HG03571 (cell line): ENCODE results near the gene KRT16.
"Not testable (repeated sequence)": the region's sequence is repeated elsewhere in the genome, so short reads cannot be mapped to it uniquely, and the experiment has no call there.

Source experiments
- ATAC-seq: cut with Tn5 transposase; IDR thresholded peaks from one replicate; pipeline ENCODE4 v1.9.1; 2021; ENCODE audit not compliant: unreplicated experiment

The KRT16 gene

GRCh38 chr17:41628621-41629255 lies 16.2 kb upstream of the KRT16 start:
- not testable (repeated sequence) for ATAC-seq

GRCh38 chr17:41628073-41628370 lies 15.5 kb upstream of the KRT16 start:
- not testable (repeated sequence) for ATAC-seq

GRCh38 chr17:41627316-41628072 lies 14.9 kb upstream of the KRT16 start:
- ATAC-seq, result no peak

- not testable (repeated sequence) for ATAC-seq
Observed at GRCh38 chr17:41626914-41627295, 14.3 kb upstream of the KRT16 start.

- not testable (repeated sequence) for ATAC-seq
Observed at GRCh38 chr17:41626028-41626913, 13.7 kb upstream of the KRT16 start.

GRCh38 chr17:41625602-41626001 lies 13.0 kb upstream of the KRT16 start:
- no peak for ATAC-seq

GRCh38 chr17:41624208-41625101 lies 11.9 kb upstream of the KRT16 start, which contains the start of gene KRT17:
Gene KRT17, minus strand, starts transcription at chr17:41624575. Its CDS starts 66 bp downstream, at chr17:41624509.
- ATAC-seq, result no peak

- ATAC-seq, result not testable (repeated sequence)
Observed at GRCh38 chr17:41623184-41623861, 10.8 kb upstream of the KRT16 start.

- ATAC-seq, result not testable (repeated sequence)
Observed at GRCh38 chr17:41622340-41623183, 10.0 kb upstream of the KRT16 start.

GRCh38 chr17:41621916-41622315 lies 9.3 kb upstream of the KRT16 start:
- ATAC-seq, result no peak

- ATAC-seq, result not testable (repeated sequence)
Observed at GRCh38 chr17:41621435-41621817, 8.9 kb upstream of the KRT16 start.

- no peak for ATAC-seq
Observed at GRCh38 chr17:41620583-41621434, 8.2 kb upstream of the KRT16 start.

GRCh38 chr17:41619927-41620582 lies 7.5 kb upstream of the KRT16 start:
- not testable (repeated sequence) for ATAC-seq

- ATAC-seq, result no peak
Observed at GRCh38 chr17:41619036-41619926, 6.7 kb upstream of the KRT16 start.

- ATAC-seq, result no peak
Observed at GRCh38 chr17:41618341-41619035, 5.9 kb upstream of the KRT16 start.

- ATAC-seq, result no peak
Observed at GRCh38 chr17:41617698-41618097, 5.1 kb upstream of the KRT16 start.
